SK-N-SH (cell line): ENCODE results near the gene ANKFN1. TPM values are rescaled to one million over a fixed set of nuclear protein-coding genes. Genes with fewer than 3 reads are reported as not detected.

Source experiments
- CTCF ChIA-PET: fragments of 300-600, 350-600 bp; formaldehyde crosslinking; extraction: SDS; loops from one replicate; lab custom pipeline; 2021; lab: Yijun Ruan, JAX
- POLR2A ChIA-PET: fragments of 350-600 bp; sonication (Branson Sonifier 250); formaldehyde crosslinking; extraction: SDS; loops from one replicate; lab custom pipeline; 2020; ENCODE audit warnings: antibody characterized with exemption, inconsistent platforms; lab: Yijun Ruan, JAX
- DNase-seq: peaks from one replicate; pipeline ENCODE4 v3.0.0; 2012
- H2AFZ ChIP-seq: fragments of 200-600 bp; sonication (generic); 2 replicates; pipeline ENCODE4 v1.8.1; 2016; ENCODE audit warnings: antibody characterized with exemption, mild to moderate bottlenecking, low read depth
- H3F3A ChIP-seq: fragments of 200-600 bp; sonication (generic); replicated peaks from 2 replicates; pipeline ENCODE3; 2016; ENCODE audit warnings: antibody characterized with exemption, mild to moderate bottlenecking; ENCODE audit not compliant: insufficient read depth
- H3K27ac ChIP-seq, 2 experiments: fragments of 200-500 bp in 1 of 2; fragments of 200-600 bp in 1 of 2; sonication (Bioruptor generic) in 1 of 2; sonication (generic), shearing (Covaris generic) in 1 of 2; 2 replicates each; pipeline versions ENCODE4 v1.5.1 to v1.6.1; 2014 to 2016; ENCODE audit warnings: low read depth in 2 of 2, inconsistent platforms in 1 of 2, low read length in 1 of 2, mild to moderate bottlenecking in 1 of 2, mixed read lengths in 1 of 2
- H3K27me3 ChIP-seq: fragments of 200-600 bp; sonication (generic), shearing (Covaris generic); 2 replicates; pipeline ENCODE4 v1.6.1; 2016; ENCODE audit warnings: mixed run types; ENCODE audit not compliant: insufficient read depth
- H3K36me3 ChIP-seq, 2 experiments: fragments of 200-500 bp in 1 of 2; fragments of 200-600 bp in 1 of 2; sonication (Bioruptor generic) in 1 of 2; sonication (generic) in 1 of 2; replicated peaks in 1 of 2; 2 replicates each; pipeline versions ENCODE3 to v1.5.1; 2014 to 2016; ENCODE audit warnings: low read length in 1 of 2, mild to moderate bottlenecking in 1 of 2; ENCODE audit not compliant: insufficient read depth in 2 of 2, control insufficient read depth in 1 of 2
- H3K4me1 ChIP-seq, 2 experiments: fragments of 200-500 bp in 1 of 2; fragments of 200-600 bp in 1 of 2; sonication (Bioruptor generic) in 1 of 2; sonication (generic), shearing (Covaris generic) in 1 of 2; 2 replicates each; pipeline versions ENCODE4 v1.5.1 to v1.6.1; 2014 to 2016; ENCODE audit warnings: low read depth in 1 of 2, low read length in 1 of 2, mixed run types in 1 of 2; ENCODE audit not compliant: insufficient read depth in 2 of 2, control insufficient read depth in 1 of 2
- H3K4me2 ChIP-seq: fragments of 200-600 bp; sonication (generic), shearing (Covaris generic); 2 replicates; pipeline ENCODE4 v1.6.1; 2017; ENCODE audit warnings: mixed run types
- H3K4me3 ChIP-seq, 2 experiments: fragments of 200-500 bp in 1 of 2; fragments of 200-600 bp in 1 of 2; sonication (Bioruptor generic) in 1 of 2; sonication (generic), shearing (Covaris generic) in 1 of 2; 2 replicates each; pipeline versions ENCODE4 v1.5.1 to v1.8.1; 2014 to 2016; ENCODE audit warnings: low read depth in 2 of 2, inconsistent platforms in 1 of 2, low read length in 1 of 2, mild to moderate bottlenecking in 1 of 2, mixed read lengths in 1 of 2, moderate library complexity in 1 of 2
- H3K79me2 ChIP-seq: fragments of 200-600 bp; sonication (generic); 2 replicates; pipeline ENCODE4 v1.8.1; 2017; ENCODE audit warnings: mild to moderate bottlenecking; ENCODE audit not compliant: insufficient read depth
- H3K9ac ChIP-seq: fragments of 200-600 bp; sonication (generic); 2 replicates; pipeline ENCODE4 v1.6.1; 2017; ENCODE audit warnings: mixed run types
- H3K9me2 ChIP-seq: fragments of 200-600 bp; sonication (generic); 2 replicates; pipeline ENCODE4 v1.6.1; 2017; ENCODE audit warnings: mixed run types
- H3K9me3 ChIP-seq: fragments of 200-600 bp; sonication (generic); 2 replicates; pipeline ENCODE4 v1.6.1; 2017; ENCODE audit warnings: mixed run types, mild to moderate bottlenecking, moderate library complexity
- H4K20me1 ChIP-seq: fragments of 200-600 bp; sonication (generic); 2 replicates; pipeline ENCODE4 v1.6.1; 2017; ENCODE audit warnings: mild to moderate bottlenecking, mixed run types; ENCODE audit not compliant: insufficient read depth
- CHD2 ChIP-seq: fragments of 150-350 bp; IDR thresholded peaks from 2 replicates; pipeline ENCODE4 v1.6.1; 2018; ENCODE audit warnings: low read length; ENCODE audit not compliant: partially characterized antibody
- CTCF ChIP-seq: fragments of 200-600 bp; sonication (generic); IDR thresholded peaks from 2 replicates; pipeline ENCODE4 v1.6.1; 2017; ENCODE audit warnings: antibody characterized with exemption, mild to moderate bottlenecking, moderate library complexity
- FOXJ3 ChIP-seq: sonication (generic); formaldehyde crosslinking; IDR thresholded peaks from 2 replicates; pipeline ENCODE4 v1.5.1; 2020; ENCODE audit warnings: mild to moderate bottlenecking, missing genetic modification reagents
- FOXM1 ChIP-seq: IDR thresholded peaks from 2 replicates; pipeline ENCODE4 v1.4.0; 2012; ENCODE audit warnings: low read depth, mild to moderate bottlenecking
- JUND ChIP-seq: IDR thresholded peaks from 2 replicates; pipeline ENCODE4 v1.4.0; 2012
- NFIC ChIP-seq: IDR thresholded peaks from 2 replicates; pipeline ENCODE4 v1.4.0; 2012; ENCODE audit warnings: borderline replicate concordance
- POLR2AphosphoS5 ChIP-seq: IDR thresholded peaks from 2 replicates; pipeline ENCODE4 v1.6.1; 2012; ENCODE audit warnings: low read depth, low read length
- RAD21 ChIP-seq: IDR thresholded peaks from 2 replicates; pipeline ENCODE4 v1.6.1; 2012; ENCODE audit warnings: mild to moderate bottlenecking, low read length
- RCOR1 ChIP-seq: fragments of 150-350 bp; IDR thresholded peaks from 2 replicates; pipeline ENCODE4 v1.6.1; 2017; ENCODE audit warnings: antibody characterized with exemption, low read length
- REST ChIP-seq: IDR thresholded peaks from 2 replicates; pipeline ENCODE4 v1.6.1; 2012; ENCODE audit warnings: mild to moderate bottlenecking, low read depth, low read length, moderate library complexity
- RXRA ChIP-seq: IDR thresholded peaks from 2 replicates; pipeline ENCODE4 v1.4.0; 2012; ENCODE audit warnings: low read depth, mild to moderate bottlenecking, borderline replicate concordance
- SMC3 ChIP-seq: IDR thresholded peaks from 2 replicates; pipeline ENCODE4 v1.6.1; 2012; ENCODE audit warnings: low read depth, low read length, improper control_type of control experiment
- TAF1 ChIP-seq: IDR thresholded peaks from 2 replicates; pipeline ENCODE4 v1.6.1; 2012; ENCODE audit warnings: low read depth, mild to moderate bottlenecking, low read length, moderate library complexity, borderline replicate concordance
- TCF12 ChIP-seq: IDR thresholded peaks from 2 replicates; pipeline ENCODE4 v1.4.0; 2012
- YY1 ChIP-seq: IDR thresholded peaks from 2 replicates; pipeline ENCODE4 v1.4.0; 2012; ENCODE audit warnings: low read depth, mild to moderate bottlenecking
- ZBTB33 ChIP-seq: IDR thresholded peaks from 2 replicates; pipeline ENCODE4 v1.4.0; 2012; ENCODE audit warnings: low read depth, borderline replicate concordance
- WGBS: methylation state at CpG from one replicate; pipeline ENCODE4 v1.1.6; 2017; ENCODE audit warnings: low lambda C conversion rate; 5-methylcytosine and 5-hydroxymethylcytosine counted together
- polyA plus RNA-seq, 3 experiments: library from polyadenylated mRNA; depleted of rRNA; stranded (reverse); fragments of >200 nt; gene quantifications; 2 replicates each; pipeline ENCODE4 v1.2.3, GENCODE V29; 2012

ANKFN1 gene
- polyA plus RNA-seq, 1 of the 3 experiments (the other 2 are of a cell fraction): 0.07 TPM

GRCh38 chr17:56326001-56326359 is 172.7 kb downstream of the ANKFN1 start:
- H3K27me3 ChIP-seq: peaks cover 22% of the 10 kb centered on the region; the same call in 1 of the 2 replicates
- no peaks in the 10 kb centered on the region for H3K9me3 ChIP-seq
- no peak overlapping the region for H3K4me3 ChIP-seq
- 24% methylated on average over 5 of the region's 5 CpGs for WGBS
- no peaks in the 10 kb centered on the region for H3K79me2 ChIP-seq
- TF ChIP-seq FOXJ3 (CRISPR knock-in tag) (no peak), CHD2 (no peak), RAD21 (no peak), NFIC (no peak), CTCF (no peak), POLR2AphosphoS5 (no peak), REST (no peak), RCOR1 (no peak), YY1 (no peak), RXRA (no peak), TAF1 (no peak), FOXM1 (no peak), SMC3 (no peak), ZBTB33 (no peak), TCF12 (no peak), JUND (no peak)
- H3F3A ChIP-seq: no peaks in the 10 kb centered on the region
- no peak overlapping the region for H2AFZ ChIP-seq
- H3K4me2 ChIP-seq: no peak overlapping the region
- no peaks in the 10 kb centered on the region for H4K20me1 ChIP-seq
- H3K4me1 ChIP-seq: no peaks in the 10 kb centered on the region
- H3K9ac ChIP-seq: no peak overlapping the region
- no peak overlapping the region for H3K27ac ChIP-seq
- POLR2A ChIA-PET: no interaction called here
- no peak for DNase-seq
- CTCF ChIA-PET: interaction anchor here (2.1 kb wide), 1 partner anchor 8 kb away, joined by 6 read pairs; no protein-coding TSS in a partner anchor
- no peaks in the 10 kb centered on the region for H3K9me2 ChIP-seq
- no peaks in the 10 kb centered on the region for H3K36me3 ChIP-seq
